SU-DHL-6 (cell line): ENCODE measurements around the gene PTCD1.

Experiments used
- H2AFZ ChIP-seq: fragments of 200-600 bp; sonication (generic); 2 replicates; pipeline ENCODE4 v1.6.1; 2014; ENCODE audit warnings: low read depth, mild to moderate bottlenecking, moderate library complexity, mixed read lengths, antibody characterized with exemption, low read length; ENCODE audit not compliant: severe bottlenecking
- H3F3A ChIP-seq: fragments of 200-600 bp; shearing (Covaris generic); 2 replicates; pipeline ENCODE4 v1.6.0; 2016; ENCODE audit warnings: antibody characterized with exemption, mild to moderate bottlenecking; ENCODE audit not compliant: insufficient read depth
- H3K27ac ChIP-seq: fragments of 200-600 bp; sonication (generic); 2 replicates; pipeline ENCODE4 v1.5.1; 2016; ENCODE audit warnings: low read depth, mild to moderate bottlenecking, low read length, moderate library complexity, mixed read lengths
- H3K27me3 ChIP-seq: fragments of 200-600 bp; sonication (generic), shearing (Covaris generic); 2 replicates; pipeline ENCODE4 v1.6.0; 2014; ENCODE audit warnings: mild to moderate bottlenecking, low read length
- H3K36me3 ChIP-seq: fragments of 200-600 bp; sonication (generic); 2 replicates; pipeline ENCODE4 v1.6.1; 2014; ENCODE audit warnings: mild to moderate bottlenecking, low read length, mixed read lengths
- H3K4me2 ChIP-seq: fragments of 300-600, 200-600 bp; shearing (Covaris generic), sonication (generic); 2 replicates; pipeline ENCODE4 v1.6.0; 2014; ENCODE audit warnings: low read length, low read depth, mild to moderate bottlenecking; ENCODE audit not compliant: poor library complexity, severe bottlenecking
- H3K4me3 ChIP-seq: fragments of 200-600 bp; sonication (generic); 2 replicates; pipeline ENCODE4 v1.5.1; 2014; ENCODE audit warnings: antibody characterized with exemption, low read length, mild to moderate bottlenecking, mixed read lengths; ENCODE audit not compliant: insufficient read depth, poor library complexity, severe bottlenecking
- H3K79me2 ChIP-seq: fragments of 200-600 bp; sonication (generic); 2 replicates; pipeline ENCODE4 v1.6.1; 2014; ENCODE audit warnings: mild to moderate bottlenecking, low read length, moderate library complexity; ENCODE audit not compliant: insufficient read depth
- H3K9ac ChIP-seq: fragments of 200-600 bp; sonication (generic); 2 replicates; pipeline ENCODE4 v1.7.0; 2014; ENCODE audit warnings: mild to moderate bottlenecking, low read length
- H3K9me2 ChIP-seq: fragments of 200-600 bp; sonication (generic); replicated peaks from 2 replicates; pipeline ENCODE4 v1.6.1; 2014; ENCODE audit warnings: low read length; ENCODE audit not compliant: insufficient read depth
- H3K9me3 ChIP-seq: fragments of 200-600 bp; sonication (generic); 2 replicates; pipeline ENCODE4 v1.6.1; 2014; ENCODE audit warnings: low read length, mixed read lengths; ENCODE audit not compliant: insufficient read depth
- H4K20me1 ChIP-seq: fragments of 200-600 bp; sonication (generic); 2 replicates; pipeline ENCODE4 v1.6.1; 2014; ENCODE audit warnings: low read depth, mild to moderate bottlenecking, antibody characterized with exemption, low read length, moderate library complexity, mixed read lengths
- CTCF ChIP-seq: fragments of 200-600 bp; sonication (generic); IDR thresholded peaks from one replicate; pipeline ENCODE4 v1.5.1; 2017; ENCODE audit warnings: antibody characterized with exemption, mild to moderate bottlenecking, low read length, moderate library complexity; ENCODE audit not compliant: insufficient read depth, poor library complexity, severe bottlenecking
- EZH2phosphoT487 ChIP-seq: fragments of 200-600 bp; sonication (generic), shearing (Covaris generic); conservative IDR thresholded peaks from 2 replicates; pipeline ENCODE4 v1.6.1; 2018; ENCODE audit warnings: mild to moderate bottlenecking, antibody characterized with exemption, low read length, moderate library complexity, mixed read lengths

The PTCD1 gene

GRCh38 chr7:99390941-99391602 is 47.5 kb downstream of the PTCD1 start:
- no peak overlapping the region for H3K4me3 ChIP-seq
- H3K4me2 ChIP-seq, result no peak overlapping the region
- no peak for TF ChIP-seq EZH2phosphoT487
- TF ChIP-seq CTCF, result no peak
- H3K79me2 ChIP-seq, result no peaks in the 10 kb centered on the region
- no peaks in the 10 kb centered on the region for H3K9me3 ChIP-seq
- H3K9ac ChIP-seq, result no peak overlapping the region
- no peaks in the 10 kb centered on the region for H3K36me3 ChIP-seq
- no peak overlapping the region for H2AFZ ChIP-seq
- H3K9me2 ChIP-seq, result no peaks in the 10 kb centered on the region
- no peaks in the 10 kb centered on the region for H3K27me3 ChIP-seq
- no peak overlapping the region for H3K27ac ChIP-seq
- H3F3A ChIP-seq, result peaks cover 25% of the 10 kb centered on the region
- no peaks in the 10 kb centered on the region; the same call in 1 of the 2 replicates for H4K20me1 ChIP-seq

GRCh38 chr7:99389772-99390171 is 48.8 kb downstream of the PTCD1 start:
- Histone ChIP-seq H3K9me3 (no peaks in the 10 kb centered on the region), H3K9me2 (no peaks in the 10 kb centered on the region), H3K36me3 (no peaks in the 10 kb centered on the region), H3K27me3 (no peaks in the 10 kb centered on the region), H3K79me2 (peaks cover 5% of the 10 kb centered on the region; the same call in 1 of the 2 replicates), H2AFZ (no peak overlapping the region), H3K4me3 (no peak overlapping the region), H3K4me2 (no peak overlapping the region), H3F3A (peaks cover 12% of the 10 kb centered on the region), H3K9ac (no peak overlapping the region), H4K20me1 (no peaks in the 10 kb centered on the region), H3K27ac (no peak overlapping the region)
- no peak for TF ChIP-seq EZH2phosphoT487
- TF ChIP-seq CTCF, result no peak

- Histone ChIP-seq H3K9me2 (no peaks in the 10 kb centered on the region), H3K4me2 (no peak overlapping the region), H3K27me3 (no peaks in the 10 kb centered on the region), H3K79me2 (peaks cover 22% of the 10 kb centered on the region; the same call in 1 of the 2 replicates), H4K20me1 (peaks cover 5% of the 10 kb centered on the region; the same call in 1 of the 2 replicates), H3K9me3 (no peaks in the 10 kb centered on the region), H3K4me3 (no peak overlapping the region), H3K36me3 (no peaks in the 10 kb centered on the region), H3F3A (peaks cover 5% of the 10 kb centered on the region; the same call in 1 of the 2 replicates), H3K27ac (no peak overlapping the region), H3K9ac (no peak overlapping the region), H2AFZ (no peak overlapping the region)
- TF ChIP-seq CTCF, result no peak
- no peak for TF ChIP-seq EZH2phosphoT487
Observed at GRCh38 chr7:99387912-99388311, 50.7 kb downstream of the PTCD1 start.
